ENCODE data around the gene FYN. TPM values are rescaled to one million over a fixed set of nuclear protein-coding genes. Genes with fewer than 3 reads are reported as not detected.

Gene FYN
- total RNA-seq, 1 donor = 91.9 TPM

GRCh38 chr6:111750153-111750552, 123.1 kb downstream of the FYN start:
- no peak for TF ChIP-seq CTCF (IDR thresholded peaks at IDR 0.05; ENCODE audit: insufficient read depth, low read length)
- H3K4me3 ChIP-seq (ENCODE audit: low read depth, low read length) = no peak overlapping the region
- DNase-seq (ENCODE audit: low read depth) = no peak

- no peak overlapping the region for H3K4me3 ChIP-seq (ENCODE audit: low read depth, low read length)
- TF ChIP-seq CTCF (IDR thresholded peaks at IDR 0.05; ENCODE audit: insufficient read depth, low read length) = no peak
- no peak for DNase-seq (ENCODE audit: low read depth)
Measured at GRCh38 chr6:111748231-111748647, 125.0 kb downstream of the FYN start.

GRCh38 chr6:111747829-111748228, 125.4 kb downstream of the FYN start:
- TF ChIP-seq CTCF (IDR thresholded peaks at IDR 0.05; ENCODE audit: insufficient read depth, low read length) = no peak
- DNase-seq (ENCODE audit: low read depth) = no peak
- no peak overlapping the region for H3K4me3 ChIP-seq (ENCODE audit: low read depth, low read length)

- no peak overlapping the region for H3K4me3 ChIP-seq (ENCODE audit: low read depth, low read length)
- no peak for TF ChIP-seq CTCF (IDR thresholded peaks at IDR 0.05; ENCODE audit: insufficient read depth, low read length)
- no peak for DNase-seq (ENCODE audit: low read depth)
Measured at GRCh38 chr6:111747396-111747795, 125.9 kb downstream of the FYN start.

GRCh38 chr6:111746983-111747382, 126.3 kb downstream of the FYN start:
- no peak for TF ChIP-seq CTCF (IDR thresholded peaks at IDR 0.05; ENCODE audit: insufficient read depth, low read length)
- DNase-seq (ENCODE audit: low read depth) = no peak

GRCh38 chr6:111745636-111746035, 127.6 kb downstream of the FYN start:
- no peak for TF ChIP-seq CTCF (IDR thresholded peaks at IDR 0.05; ENCODE audit: insufficient read depth, low read length)
- H3K4me3 ChIP-seq (ENCODE audit: low read depth, low read length) = no peak overlapping the region
- no peak for DNase-seq (ENCODE audit: low read depth)

More at GRCh38 chr6:111746983-111747382, 126.3 kb downstream of the FYN start:
- no peak overlapping the region for H3K4me3 ChIP-seq (ENCODE audit: low read depth, low read length)

- no peak for DNase-seq (ENCODE audit: low read depth)
- no peak for TF ChIP-seq CTCF (IDR thresholded peaks at IDR 0.05; ENCODE audit: insufficient read depth, low read length)
Measured at GRCh38 chr6:111745186-111745585, 128.1 kb downstream of the FYN start.

More at GRCh38 chr6:111745186-111745585, 128.1 kb downstream of the FYN start:
- H3K4me3 ChIP-seq (ENCODE audit: low read depth, low read length) = no peak overlapping the region

All from fibroblast of the aortic adventitia (primary cell).